GM12878 (cell line): ENCODE data around the gene SBDS. TPM values are rescaled to one million over a fixed set of nuclear protein-coding genes. Genes with fewer than 3 reads are reported as not detected.
A peak's percentile ranks its signal among the peaks of the same experiment; 100 is the strongest.
"Not testable (repeated sequence)": the region's sequence is repeated elsewhere in the genome, so short reads cannot be mapped to it uniquely, and the experiment has no call there.

Source experiments
- ATAC-seq: fragments of 200-7000 bp; cut with Tn5 transposase; 3 replicates; pipeline ENCODE4 v1.9.1; 2020; ENCODE audit warnings: mild to moderate bottlenecking, moderate library complexity
- BruUV-seq: library from RNA; stranded (reverse); fragments of 400-500 nt; replicated peaks from 2 replicates; lab custom pipeline; 2021; lab: Mats Ljungman, UMichigan
- CTCF ChIA-PET: fragments of 300-600 bp; sonication (Branson Sonifier 250); formaldehyde crosslinking; extraction: SDS; loops from one replicate; lab custom pipeline; 2021; ENCODE audit warnings: inconsistent platforms; lab: Yijun Ruan, JAX
- POLR2A ChIA-PET: fragments of 350-600 bp; formaldehyde crosslinking; extraction: SDS; loops from one replicate; lab custom pipeline; 2021; ENCODE audit warnings: inconsistent platforms; lab: Charles Lee
- RAD21 ChIA-PET: fragments of 300-600 bp; sonication (Branson Sonifier 250); formaldehyde crosslinking; loops from one replicate; lab custom pipeline; 2023; ENCODE audit warnings: antibody characterized with exemption; ENCODE audit not compliant: unreplicated experiment; lab: Charles Lee
- SMC1A ChIA-PET: fragments of 300-600 bp; sonication (Branson Sonifier 250); formaldehyde crosslinking; loops from one replicate; lab custom pipeline; 2023; ENCODE audit not compliant: unreplicated experiment, uncharacterized antibody; lab: Charles Lee
- DNase-seq: peaks from one replicate; pipeline ENCODE4 v3.0.0-alpha.2; 2011; ENCODE audit warnings: low read depth, low spot score
- FAIRE-seq: peaks from 3 replicates; lab custom pipeline; 2011; peaks lifted over from hg19 to GRCh38; lab: Jason Lieb, UNC
- H2AFZ ChIP-seq: 2 replicates; pipeline ENCODE4 v1.6.0; 2011; ENCODE audit warnings: low read depth, low read length, control low read depth; ENCODE audit not compliant: control insufficient read depth
- H3K27ac ChIP-seq: 2 replicates; pipeline ENCODE4 v1.5.1; 2011; ENCODE audit warnings: control low read depth; ENCODE audit not compliant: control insufficient read depth, insufficient read depth
- H3K27me3 ChIP-seq, 2 experiments: replicated peaks in 1 of 2; 2 replicates each; pipeline versions ENCODE4 v1.6.0 to v1.6.1; 2011; ENCODE audit warnings: low read length in 1 of 2; ENCODE audit not compliant: control insufficient read depth in 2 of 2, insufficient read depth in 2 of 2
- H3K36me3 ChIP-seq, 2 experiments: 2 replicates each; pipeline ENCODE4 v1.5.1; 2011; ENCODE audit warnings: low read length in 1 of 2; ENCODE audit not compliant: control insufficient read depth in 2 of 2, insufficient read depth in 2 of 2
- H3K4me1 ChIP-seq: 2 replicates; pipeline ENCODE4 v1.6.1; 2011; ENCODE audit warnings: mild to moderate bottlenecking, low read length, moderate library complexity, mixed read lengths; ENCODE audit not compliant: control insufficient read depth, insufficient read depth
- H3K4me2 ChIP-seq: 2 replicates; pipeline ENCODE4 v1.6.0; 2011; ENCODE audit warnings: control low read depth; ENCODE audit not compliant: control insufficient read depth, insufficient read depth
- H3K4me3 ChIP-seq: fragments of 200-600 bp; sonication (generic); 2 replicates; pipeline ENCODE4 v1.5.1; 2016
- H3K79me2 ChIP-seq: 2 replicates; pipeline ENCODE4 v1.6.0; 2011; ENCODE audit warnings: low read length; ENCODE audit not compliant: control insufficient read depth, insufficient read depth
- H3K9ac ChIP-seq: 2 replicates; pipeline ENCODE4 v1.8.0; 2011; ENCODE audit warnings: low read length, control low read depth, mixed read lengths; ENCODE audit not compliant: control insufficient read depth, insufficient read depth
- H3K9me3 ChIP-seq: replicated peaks from 3 replicates; pipeline ENCODE4 v1.5.1; 2011; ENCODE audit warnings: mild to moderate bottlenecking, low read length; ENCODE audit not compliant: control insufficient read depth, insufficient read depth
- H4K20me1 ChIP-seq: 2 replicates; pipeline ENCODE4 v1.6.0; 2011; ENCODE audit not compliant: control insufficient read depth, insufficient read depth
- NFYA ChIP-seq: IDR thresholded peaks from 2 replicates; pipeline ENCODE4 v1.6.1; 2011; ENCODE audit warnings: low read depth, mild to moderate bottlenecking, low read length, improper control_type of control experiment, borderline replicate concordance
- POLR2AphosphoS2 ChIP-seq: IDR thresholded peaks from 2 replicates; pipeline ENCODE4 v1.6.1; 2011; ENCODE audit warnings: low read depth, mild to moderate bottlenecking, low read length, improper control_type of control experiment, moderate library complexity
- SMAD5 ChIP-seq: IDR thresholded peaks from 2 replicates; pipeline ENCODE4 v1.6.1; 2016; ENCODE audit warnings: antibody characterized with exemption, low read depth
- WRNIP1 ChIP-seq: IDR thresholded peaks from 2 replicates; pipeline ENCODE4 v1.6.1; 2011; ENCODE audit warnings: low read depth, low read length, improper control_type of control experiment, borderline replicate concordance
- WGBS: methylation state at CpG from one replicate; pipeline ENCODE4 v1.1.6; 2016; ENCODE audit warnings: low lambda C conversion rate; ENCODE audit not compliant: insufficient replicate concordance, insufficient coverage; ENCODE audit errors: missing lambda C conversion rate; 5-methylcytosine and 5-hydroxymethylcytosine counted together
- in situ Hi-C: fragments of 300-500 bp; cut with MboI; formaldehyde crosslinking; loops from 9 replicates; pipeline ENCODE4 v1.14.3; 2018; ENCODE audit warnings: mixed read lengths
- intact Hi-C: fragments of 100-400 bp; cut with micrococcal nuclease; formaldehyde crosslinking; loops from one replicate; pipeline ENCODE4 v1.14.2; 2022; ENCODE audit not compliant: unreplicated experiment
- polyA plus RNA-seq, 11 experiments: library from polyadenylated mRNA; depleted of rRNA in 4 of 11; unstranded in 6 of 11; stranded (reverse) in 5 of 11; fragments of >200 nt; fragmentation: Nextera tagmentation in 4 of 11; fragmentation: Illumina TruSeq in 1 of 11; extraction: Ambion mirVana in 4 of 11; extraction: Trizol in 1 of 11; gene quantifications; 1 replicate in 1 of 11; 2 replicates in 10 of 11; pipeline versions ENCODE4 v1.2.1 to v1.2.3, GENCODE V29; 2011 to 2016; ENCODE audit warnings: inconsistent platforms in 2 of 11, missing spikeins in 2 of 11, low read depth in 1 of 11
- total RNA-seq, 4 experiments: library from RNA; depleted of rRNA in 3 of 4; stranded (reverse); fragments of >200 nt in 3 of 4; fragmentation: Illumina TruSeq in 1 of 4; extraction: Trizol in 1 of 4; gene quantifications; 2 replicates each; pipeline versions ENCODE4 v1.2.1 to v1.2.3, GENCODE V29; 2013 to 2021

SBDS gene
- total and polyA plus RNA-seq, 10 of the 15 experiments (the other 5 are each of a cell fraction or from before 2014, with no cell fraction given) = 22.4 to 63.0 (median 32.8) TPM

DNA sequence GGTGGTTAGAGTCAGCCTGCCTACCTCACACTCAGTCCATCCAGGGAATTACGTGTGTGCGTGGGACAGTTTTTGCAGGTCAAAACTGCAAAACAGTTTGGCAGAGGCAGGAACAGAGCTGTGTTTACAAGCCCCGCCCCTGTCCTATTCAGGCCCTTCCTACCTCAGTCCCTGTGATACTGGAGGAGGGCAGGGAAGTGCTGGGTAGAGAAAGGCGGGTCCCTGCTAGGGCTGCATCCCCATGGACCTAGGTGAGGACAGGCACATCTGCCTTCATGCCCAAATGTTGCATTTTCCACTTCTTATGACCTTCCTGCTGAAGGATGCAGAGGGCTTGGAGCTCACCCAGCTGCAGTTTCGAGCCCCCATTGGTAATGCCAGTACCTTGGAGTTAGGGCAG, 25.1 kb downstream of the SBDS start:
- Histone ChIP-seq H3K4me1 (no peaks in the 10 kb centered on the region), H3K36me3 (no peaks in the 10 kb centered on the region), H3K79me2 (no peaks in the 10 kb centered on the region), H3K27ac (no peak overlapping the region), H3K4me3 (no peak overlapping the region), H2AFZ (no peak overlapping the region), H3K9ac (no peak overlapping the region), H3K27me3 (no peaks in the 10 kb centered on the region), H4K20me1 (no peaks in the 10 kb centered on the region), H3K4me2 (no peak overlapping the region), H3K9me3 (no peaks in the 10 kb centered on the region)
- WGBS = 50% methylated on average over 5 of the region's 5 CpGs
- no peak for DNase-seq
- ChIA-PET POLR2A (no interaction called here), RAD21 (no interaction called here), SMC1A (no interaction called here), CTCF (no interaction called here)
- in situ Hi-C loops = no loop called here
- intact Hi-C loops = no loop called here
- no peak for FAIRE-seq
- TF ChIP-seq POLR2AphosphoS2 (no peak), WRNIP1 (no peak), SMAD5 (no peak), NFYA (no peak)
- peak; percentile 53 for ATAC-seq
- BruUV-seq = no TSS peak

GRCh38 chr7:66969001-66969400, 26.4 kb downstream of the SBDS start:
- H3K36me3 ChIP-seq, H3K27ac ChIP-seq, H3K9me3 ChIP-seq, H3K4me1 ChIP-seq, H4K20me1 ChIP-seq, POLR2A ChIA-PET, DNase-seq, intact Hi-C loops, in situ Hi-C loops, RAD21 ChIA-PET, H3K9ac ChIP-seq, FAIRE-seq, SMC1A ChIA-PET, H3K27me3 ChIP-seq, H3K79me2 ChIP-seq, H3K4me2 ChIP-seq, BruUV-seq, ATAC-seq, H3K4me3 ChIP-seq, H2AFZ ChIP-seq, CTCF ChIA-PET: not testable (repeated sequence)
- 88% methylated on average over 5 of the region's 5 CpGs for WGBS
